K562 (cell line): ENCODE data around the gene CLSTN1.

Source experiments
- BRCA1 ChIP-seq, 2 experiments: fragments of 450-650 bp in 1 of 2; sonication (generic) in 1 of 2; formaldehyde crosslinking in 1 of 2; IDR thresholded peaks; 2 replicates each; pipeline versions ENCODE4 v1.5.0 to v1.6.1; 2017 to 2020; ENCODE audit warnings: mild to moderate bottlenecking in 1 of 2, missing genetic modification reagents in 1 of 2
- EP300 ChIP-seq: IDR thresholded peaks from 2 replicates; pipeline ENCODE4 v1.6.1; 2012; ENCODE audit warnings: low read length, improper control_type of control experiment
- HDAC2 ChIP-seq: fragments of 450-650 bp; IDR thresholded peaks from 2 replicates; pipeline ENCODE4 v1.6.1; 2016; ENCODE audit warnings: mild to moderate bottlenecking
- L3MBTL2 ChIP-seq: fragments of 450-650 bp; IDR thresholded peaks from 2 replicates; pipeline ENCODE4 v1.6.1; 2016; ENCODE audit warnings: mild to moderate bottlenecking, moderate library complexity
- SIN3A ChIP-seq, 2 experiments: fragments of 150-350 bp in 1 of 2; IDR thresholded peaks; 2 replicates each; pipeline ENCODE4 v1.6.1; 2011 to 2016; ENCODE audit warnings: borderline replicate concordance in 2 of 2, low read depth in 2 of 2, low read length in 2 of 2, mild to moderate bottlenecking in 2 of 2, moderate library complexity in 2 of 2; ENCODE audit not compliant: control insufficient read depth in 1 of 2
- SMC3 ChIP-seq: conservative IDR thresholded peaks from 2 replicates; pipeline ENCODE4 v1.6.1; 2011; ENCODE audit warnings: low read depth, low read length, improper control_type of control experiment; ENCODE audit not compliant: insufficient read depth
- ZNF431 ChIP-seq: sonication (generic); formaldehyde crosslinking; IDR thresholded peaks from 2 replicates; pipeline ENCODE4 v1.8.0; 2022; ENCODE audit warnings: mild to moderate bottlenecking, missing genetic modification reagents

DNA sequence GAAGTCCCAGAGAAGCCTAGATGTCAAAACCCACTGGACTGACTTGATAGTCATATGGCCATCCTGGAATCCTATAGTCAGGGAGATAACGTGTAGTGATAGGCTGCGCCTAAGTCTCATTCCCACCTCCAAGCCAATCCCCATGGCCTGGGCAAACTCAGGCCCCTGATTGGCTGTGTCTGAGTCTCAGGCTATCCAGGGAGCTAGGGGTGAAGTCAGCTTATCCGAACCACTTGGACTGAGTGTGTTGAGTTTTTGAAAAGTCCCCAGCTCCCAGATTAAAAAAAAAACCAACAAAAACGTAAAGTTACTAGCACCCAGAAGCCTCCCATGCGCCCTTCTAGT lies 120.6 kb downstream of the CLSTN1 start:
- TF ChIP-seq BRCA1 (IDR thresholded peaks at IDR 0.05) (no peak), BRCA1 (CRISPR knock-in tag; IDR thresholded peaks at IDR 0.05) (no peak), SIN3A (IDR thresholded peaks at IDR 0.05; ENCODE audit: borderline replicate concordance in 2 of 2, control insufficient read depth in 1 of 2, low read depth in 2 of 2, low read length in 2 of 2) (no peak), SMC3 (no peak), ZNF431 (CRISPR knock-in tag) (no peak), L3MBTL2 (no peak; the same call in 1 of the 2 replicates), EP300 (no peak), HDAC2 (no peak)
